Measurements from ENCODE around the gene GNPAT.

GNPAT gene

DNA sequence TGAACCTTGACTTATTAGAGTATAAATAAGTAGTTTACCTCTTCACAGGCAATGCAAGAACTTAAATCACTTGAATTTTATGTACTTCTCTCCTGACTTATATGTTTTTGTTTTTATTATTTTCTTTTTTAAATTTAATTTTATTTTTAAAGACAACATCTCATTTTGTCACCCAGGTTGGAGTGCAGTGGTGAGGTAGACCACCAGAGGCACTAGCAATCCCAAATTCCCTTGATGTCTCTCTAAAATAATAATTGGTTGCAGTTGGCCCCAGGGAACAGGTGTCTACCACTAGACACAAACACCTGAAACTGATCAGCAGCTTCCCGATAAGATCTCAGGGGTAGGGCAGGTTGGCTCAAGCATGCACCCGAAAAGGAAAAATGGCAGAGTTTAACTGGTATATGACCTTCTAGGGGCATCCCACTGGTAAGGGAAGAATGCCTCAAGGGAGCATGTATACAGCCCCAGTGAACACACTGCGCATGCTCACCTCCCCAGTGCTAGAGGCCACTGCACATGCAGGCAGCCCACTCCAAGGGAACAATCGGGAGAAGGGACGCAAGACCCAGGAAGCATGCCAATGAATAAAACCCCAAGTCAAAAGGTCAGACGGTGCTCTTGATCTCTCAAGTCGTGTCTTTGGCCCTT, 82.0 kb downstream of the GNPAT start:
- DNase-seq: no peak

GRCh38 chr1:231324660-231325059, 83.6 kb downstream of the GNPAT start:
- no peak for DNase-seq

DNA sequence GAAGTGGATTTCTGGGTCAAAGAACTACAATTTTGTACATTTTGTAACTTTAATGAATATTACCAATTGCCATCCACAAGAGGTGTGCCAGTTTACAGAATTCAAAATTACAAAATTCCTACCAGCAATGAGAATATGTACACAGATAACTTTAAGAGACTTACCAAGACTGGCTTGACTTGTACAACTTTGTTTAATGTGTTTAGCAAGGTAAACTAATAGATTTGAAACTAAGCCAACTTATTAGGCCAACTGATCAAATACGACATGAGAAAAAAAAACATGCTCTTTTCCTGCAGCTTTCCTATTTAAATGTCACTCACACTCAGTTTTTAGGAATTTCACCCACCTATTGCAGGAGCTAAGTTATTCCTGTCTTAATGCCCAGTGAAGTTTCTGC, 85.2 kb downstream of the GNPAT start:
- DNase-seq: no peak

Measured in activated CD4-positive, alpha-beta T cell treated with anti-CD3 and anti-CD28 coated beads for 1 hour (primary cell).